ENCODE results near the gene CDKN1A.
A peak's percentile ranks its signal among the peaks of the same experiment; 100 is the strongest.
"Not testable (repeated sequence)": the region's sequence is repeated elsewhere in the genome, so short reads cannot be mapped to it uniquely, and the experiment has no call there.

The CDKN1A gene

GRCh38 chr6:36716476-36717093 is 38.1 kb downstream of the CDKN1A start:
- Mint-ChIP-seq H3K27me3 (no peaks in the 10 kb centered on the region), H3K4me3 (no peak overlapping the region), H3K27ac (no peak overlapping the region), H3K4me1 (no peaks in the 10 kb centered on the region), H3K9me3 (no peaks in the 10 kb centered on the region)
- DNase-seq (no peak), ATAC-seq (no peak)

- H3K4me1 Mint-ChIP-seq, result no peaks in the 10 kb centered on the region
- DNase-seq (no peak), ATAC-seq (no peak)
- no peaks in the 10 kb centered on the region for H3K9me3 Mint-ChIP-seq
- no peaks in the 10 kb centered on the region for H3K27me3 Mint-ChIP-seq
- no peak overlapping the region for H3K4me3 Mint-ChIP-seq
- peak overlapping the region in 1 of 2 donors; percentile 45 for H3K27ac Mint-ChIP-seq
These were observed 38.8 kb downstream of the CDKN1A start for GRCh38 chr6:36717231-36717825.

- Mint-ChIP-seq H3K27ac (no peak overlapping the region), H3K9me3 (no peaks in the 10 kb centered on the region), H3K27me3 (no peaks in the 10 kb centered on the region), H3K4me3 (no peak overlapping the region), H3K4me1 (no peaks in the 10 kb centered on the region)
- ATAC-seq, result no peak
- no peak for DNase-seq
These were observed 39.5 kb downstream of the CDKN1A start for GRCh38 chr6:36717871-36718540.

GRCh38 chr6:36718560-36718959 is 40.0 kb downstream of the CDKN1A start:
- H3K4me1 Mint-ChIP-seq, result no peaks in the 10 kb centered on the region
- no peak overlapping the region for H3K4me3 Mint-ChIP-seq
- DNase-seq (no peak), ATAC-seq (no peak)
- no peaks in the 10 kb centered on the region for H3K27me3 Mint-ChIP-seq
- H3K27ac Mint-ChIP-seq, result no peak overlapping the region
- no peaks in the 10 kb centered on the region for H3K9me3 Mint-ChIP-seq

- Mint-ChIP-seq H3K4me3 (no peak overlapping the region), H3K9me3 (no peaks in the 10 kb centered on the region), H3K27me3 (no peaks in the 10 kb centered on the region), H3K4me1 (no peaks in the 10 kb centered on the region), H3K27ac (no peak overlapping the region)
- no peak for DNase-seq
- ATAC-seq, result no peak
These were observed 40.6 kb downstream of the CDKN1A start for GRCh38 chr6:36719126-36719525.

- Mint-ChIP-seq H3K27ac (no peak overlapping the region), H3K4me1 (peaks cover 10% of the 10 kb centered on the region), H3K27me3 (no peaks in the 10 kb centered on the region), H3K9me3 (no peaks in the 10 kb centered on the region), H3K4me3 (no peak overlapping the region)
- DNase-seq (no peak), ATAC-seq (no peak)
These were observed 42.0 kb downstream of the CDKN1A start for GRCh38 chr6:36720251-36721141.

- no peaks in the 10 kb centered on the region for H3K9me3 Mint-ChIP-seq
- H3K4me1 Mint-ChIP-seq, result peaks cover 10% of the 10 kb centered on the region
- H3K27me3 Mint-ChIP-seq, result no peaks in the 10 kb centered on the region
- DNase-seq (no peak), ATAC-seq (no peak)
- H3K4me3 Mint-ChIP-seq, result no peak overlapping the region
- no peak overlapping the region for H3K27ac Mint-ChIP-seq
These were observed 43.0 kb downstream of the CDKN1A start for GRCh38 chr6:36721369-36722140.

GRCh38 chr6:36722365-36722764 is 43.9 kb downstream of the CDKN1A start:
- H3K4me3 Mint-ChIP-seq, result no peak overlapping the region
- ATAC-seq, result no peak

GRCh38 chr6:36722879-36723278 is 44.4 kb downstream of the CDKN1A start:
- Mint-ChIP-seq H3K4me3 (no peak overlapping the region), H3K27me3 (no peaks in the 10 kb centered on the region), H3K9me3 (no peaks in the 10 kb centered on the region), H3K27ac (no peak overlapping the region), H3K4me1 (peaks cover 22% of the 10 kb centered on the region)
- no peak for DNase-seq
- no peak for ATAC-seq

More at GRCh38 chr6:36722365-36722764, 43.9 kb downstream of the CDKN1A start:
- Mint-ChIP-seq H3K9me3 (no peaks in the 10 kb centered on the region), H3K27ac (no peak overlapping the region), H3K4me1 (peaks cover 17% of the 10 kb centered on the region), H3K27me3 (no peaks in the 10 kb centered on the region)
- DNase-seq, result no peak

- H3K9me3 Mint-ChIP-seq, H3K4me3 Mint-ChIP-seq, ATAC-seq, DNase-seq, H3K27me3 Mint-ChIP-seq, H3K27ac Mint-ChIP-seq: not testable (repeated sequence)
- H3K4me1 Mint-ChIP-seq, result peaks cover 27% of the 10 kb centered on the region
These were observed 45.5 kb downstream of the CDKN1A start for GRCh38 chr6:36723992-36724391.

- H3K27me3 Mint-ChIP-seq, result no peaks in the 10 kb centered on the region
- no peak overlapping the region for H3K4me3 Mint-ChIP-seq
- no peaks in the 10 kb centered on the region for H3K9me3 Mint-ChIP-seq
- peak overlapping the region; percentile 23 to 84 for H3K27ac Mint-ChIP-seq
- DNase-seq (peak; percentile 23 to 51), ATAC-seq (peak; percentile 53)
- H3K4me1 Mint-ChIP-seq, result peaks cover 27% of the 10 kb centered on the region
These were observed 46.2 kb downstream of the CDKN1A start for GRCh38 chr6:36724514-36725390.

- Mint-ChIP-seq H3K4me1 (peaks cover 27% of the 10 kb centered on the region), H3K4me3 (no peak overlapping the region), H3K27ac (peak overlapping the region; percentile 15 to 55), H3K27me3 (no peaks in the 10 kb centered on the region), H3K9me3 (no peaks in the 10 kb centered on the region)
- ATAC-seq (no peak), DNase-seq (no peak)
These were observed 47.1 kb downstream of the CDKN1A start for GRCh38 chr6:36725581-36725980.

- ATAC-seq (no peak), DNase-seq (no peak)
- H3K4me1 Mint-ChIP-seq, result peaks cover 27% of the 10 kb centered on the region
- H3K27me3 Mint-ChIP-seq, result no peaks in the 10 kb centered on the region
- no peaks in the 10 kb centered on the region for H3K9me3 Mint-ChIP-seq
- peak overlapping the region in 1 of 2 donors; percentile 24 for H3K27ac Mint-ChIP-seq
- H3K4me3 Mint-ChIP-seq, result no peak overlapping the region
These were observed 49.0 kb downstream of the CDKN1A start for GRCh38 chr6:36727505-36728021.
